SHP77 treated with DMSO at 0.1 percent for 48 hours (cell line): ENCODE results near the gene CSH2.
A peak's percentile ranks its signal among the peaks of the same experiment; 100 is the strongest.
"Not testable (repeated sequence)": the region's sequence is repeated elsewhere in the genome, so short reads cannot be mapped to it uniquely, and the experiment has no call there.

Experiments used
- DNase-seq: peaks from one replicate; lab custom pipeline; 2025; lab: John Stamatoyannopoulos, UW

The CSH2 gene

DNA sequence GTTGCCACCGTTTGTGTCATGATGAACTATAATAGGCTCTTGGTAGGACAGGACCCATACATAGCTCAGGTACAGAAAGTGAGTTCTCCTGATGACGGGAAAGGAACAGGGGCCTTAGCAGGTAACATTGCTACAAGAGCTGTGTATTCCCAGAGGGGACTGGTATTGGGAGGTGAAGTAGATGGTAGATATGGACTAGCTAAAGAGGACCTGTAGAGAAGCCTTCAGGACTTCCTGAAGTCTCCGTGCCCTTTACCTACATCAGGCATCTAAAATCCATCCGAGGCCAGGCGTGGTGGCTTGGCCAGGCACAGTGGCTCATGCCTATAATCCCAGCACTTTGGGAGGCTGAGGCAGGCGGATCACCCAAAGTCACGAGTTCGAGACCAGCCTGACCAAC lies 18.3 kb downstream of the CSH2 start:
- DNase-seq, result no peak

DNA sequence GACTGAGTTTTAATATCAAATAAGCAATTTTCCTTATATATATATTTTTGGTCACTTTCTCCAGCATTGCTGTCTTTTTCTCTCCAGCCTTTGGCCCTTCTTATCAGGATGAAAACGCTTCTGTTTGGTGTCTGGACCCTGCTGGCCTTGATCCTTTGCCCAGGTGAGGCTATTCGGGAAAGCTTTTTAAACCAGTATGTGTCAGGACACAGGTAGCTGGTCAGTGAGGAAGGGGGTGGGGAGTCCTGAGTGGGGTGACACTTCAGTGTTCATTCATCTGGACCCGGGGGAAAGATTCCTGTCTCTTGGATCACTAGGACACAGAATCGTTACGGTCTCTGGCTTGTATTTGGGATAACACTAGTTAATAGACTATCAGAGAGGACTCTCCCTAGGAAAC lies 18.8 kb downstream of the CSH2 start:
- no peak for DNase-seq

DNA sequence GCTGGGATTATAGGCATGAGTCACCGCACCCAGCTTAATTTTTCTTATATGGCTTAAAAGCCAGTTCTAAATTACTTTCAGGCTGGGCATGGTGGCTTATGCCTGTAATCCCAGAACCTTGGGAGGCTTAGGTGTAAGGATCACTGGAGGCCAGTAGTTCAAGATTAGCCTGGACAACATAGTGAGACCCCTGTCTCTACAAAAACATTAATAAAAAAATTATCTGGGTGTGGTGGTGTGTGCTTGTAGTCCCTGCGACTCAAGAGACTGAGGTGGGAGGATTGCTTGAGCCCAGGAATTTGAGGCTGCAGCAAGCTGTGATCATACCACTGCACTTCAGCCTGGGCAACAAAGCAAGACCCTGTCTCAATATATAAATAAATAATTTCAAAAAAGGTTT lies 20.2 kb downstream of the CSH2 start:
- DNase-seq, result no peak

DNA sequence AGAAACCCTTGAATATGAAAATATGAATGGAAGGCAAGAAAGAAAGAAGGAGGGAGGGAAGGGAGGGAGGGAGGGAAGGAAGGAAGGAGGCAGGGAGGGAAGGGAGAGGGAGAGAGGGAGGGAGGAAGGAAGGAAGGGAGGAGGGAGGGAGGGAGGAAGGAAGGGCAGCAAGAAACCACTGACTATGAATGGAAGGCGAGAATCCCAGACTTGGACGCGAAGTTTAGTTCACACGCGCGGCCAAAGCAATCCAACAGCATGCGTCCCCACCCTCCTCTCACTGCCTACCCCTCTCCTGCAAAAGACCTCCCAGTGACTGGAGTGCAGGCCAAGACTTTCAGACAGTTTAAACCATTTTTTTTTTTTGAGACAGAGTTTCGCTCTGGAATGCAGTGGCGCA lies 23.1 kb downstream of the CSH2 start:
- DNase-seq, result no peak

DNA sequence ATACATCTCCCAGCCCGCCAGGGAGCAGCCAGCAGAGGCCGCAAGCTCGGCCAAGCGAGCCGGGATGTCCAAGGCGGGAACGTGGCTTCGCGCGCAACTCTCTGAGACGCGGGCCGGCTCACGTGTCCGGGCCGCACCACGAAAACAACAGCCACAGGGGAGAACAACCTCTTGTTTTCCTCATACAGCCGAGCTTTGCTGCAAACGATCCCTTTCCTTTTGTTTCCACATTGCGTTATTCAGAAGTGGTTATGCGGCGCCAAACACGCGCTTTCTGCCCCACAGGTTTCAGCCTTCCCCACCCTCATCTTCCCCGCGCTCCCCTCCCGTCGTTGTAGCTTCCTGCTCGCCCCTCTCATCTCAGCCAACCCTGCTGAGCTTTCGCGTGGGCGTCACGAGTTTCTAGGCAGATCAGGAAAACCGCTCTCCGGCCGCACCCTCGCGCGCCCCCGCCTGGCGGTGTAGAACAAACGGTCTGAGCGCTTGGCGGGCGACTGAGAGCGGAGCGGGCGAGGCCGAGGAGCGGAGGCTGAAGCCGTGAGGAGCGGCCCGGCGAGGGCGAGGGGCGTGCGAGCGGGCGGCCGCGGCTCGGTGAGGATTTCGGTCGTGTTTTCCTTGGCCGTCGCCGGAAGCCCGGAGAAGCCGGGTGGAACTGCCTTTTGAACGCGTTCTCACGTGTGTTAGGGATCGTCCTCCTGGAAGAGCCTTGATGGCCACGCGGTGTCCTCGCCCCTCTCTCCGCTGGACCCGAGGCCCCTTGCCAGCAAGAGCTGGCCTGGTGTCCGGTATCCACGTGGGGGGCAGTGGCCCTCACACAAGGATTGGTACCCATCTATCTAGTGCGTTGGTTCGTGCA lies 24.4 kb downstream of the CSH2 start:
- DNase-seq, result no peak

GRCh38 chr17:63847525-63848249 lies 25.8 kb downstream of the CSH2 start:
- DNase-seq, result no peak

GRCh38 chr17:63845509-63845908 lies 28.0 kb downstream of the CSH2 start:
- no peak for DNase-seq

- no peak for DNase-seq
These were observed 29.4 kb downstream of the CSH2 start for GRCh38 chr17:63843910-63844677.

DNA sequence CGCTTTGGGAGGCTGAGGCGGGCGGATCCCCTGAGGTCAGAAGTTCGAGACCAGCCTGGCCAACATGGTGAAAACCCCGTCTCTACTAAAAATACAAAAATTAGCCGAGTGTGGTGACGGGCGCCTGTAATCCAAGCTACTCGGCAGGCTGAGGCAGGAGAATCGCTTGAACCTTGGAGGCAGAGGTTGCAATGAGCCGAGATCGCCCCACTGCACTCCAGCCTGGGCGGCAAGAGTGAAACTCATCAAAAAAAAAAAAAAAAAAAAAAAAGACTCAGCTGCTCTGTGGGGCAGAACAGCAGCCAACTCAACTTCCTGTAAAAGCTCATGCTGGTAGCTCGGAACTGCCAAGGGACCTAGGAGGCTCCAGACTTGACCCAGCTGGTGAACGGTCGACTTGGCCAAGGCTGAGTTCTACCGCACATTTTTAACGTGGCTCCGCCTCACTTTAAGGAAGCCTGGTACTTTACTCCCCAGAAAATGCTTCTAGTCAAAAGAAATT lies 30.0 kb downstream of the CSH2 start:
- not testable (repeated sequence) for DNase-seq

GRCh38 chr17:63842540-63843386 lies 30.7 kb downstream of the CSH2 start, which contains the start of gene SMARCD2:
TSS of gene SMARCD2 (minus strand) at chr17:63842685. CDS start at chr17:63842674, 11 bp downstream.
- DNase-seq, result peak; percentile 95

GRCh38 chr17:63842173-63842539 lies 31.3 kb downstream of the CSH2 start:
- no peak for DNase-seq

GRCh38 chr17:63841350-63842172 lies 31.9 kb downstream of the CSH2 start:
- no peak for DNase-seq

DNA sequence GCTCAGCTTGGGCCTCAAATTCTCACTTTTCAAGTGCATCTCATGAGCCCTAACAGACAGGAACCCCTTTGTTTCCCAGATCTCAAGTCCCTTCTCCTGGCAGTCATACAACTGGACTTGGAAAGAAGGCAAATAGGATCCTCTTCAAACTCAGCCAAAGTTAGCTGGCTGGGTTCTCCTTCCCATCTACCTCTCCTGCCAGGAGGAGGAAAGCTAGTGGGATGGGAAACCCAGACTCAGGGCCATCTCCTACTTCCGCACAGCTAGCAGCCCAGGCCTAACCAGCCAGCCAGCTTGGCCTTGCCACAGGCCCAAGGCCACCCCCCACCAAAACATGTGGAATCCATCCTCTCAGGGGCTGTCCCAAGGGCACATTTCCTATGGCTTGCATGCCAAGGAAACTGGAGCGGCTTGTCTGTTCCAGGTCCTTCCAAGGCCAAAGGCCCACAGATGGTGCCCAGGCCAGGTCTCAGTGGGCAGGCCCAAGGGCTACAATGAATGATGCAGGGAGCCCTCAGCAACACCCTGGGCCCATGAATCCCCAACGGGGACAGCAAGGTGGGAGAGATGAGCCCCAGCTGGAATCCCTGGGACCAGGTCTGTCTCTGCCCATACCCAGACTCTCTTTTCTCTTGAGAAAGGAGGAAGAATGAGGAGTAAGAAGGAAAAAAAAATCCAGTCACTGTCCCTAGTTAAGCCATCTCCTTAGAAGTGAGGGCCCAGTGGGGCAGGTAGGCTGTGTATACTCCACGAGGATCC lies 32.7 kb downstream of the CSH2 start:
- no peak for DNase-seq

- DNase-seq, result no peak
These were observed 34.8 kb downstream of the CSH2 start for GRCh38 chr17:63838631-63839171.

GRCh38 chr17:63837962-63838600 lies 35.4 kb downstream of the CSH2 start:
- no peak for DNase-seq

- no peak for DNase-seq
These were observed 36.0 kb downstream of the CSH2 start for GRCh38 chr17:63837480-63837879.

DNA sequence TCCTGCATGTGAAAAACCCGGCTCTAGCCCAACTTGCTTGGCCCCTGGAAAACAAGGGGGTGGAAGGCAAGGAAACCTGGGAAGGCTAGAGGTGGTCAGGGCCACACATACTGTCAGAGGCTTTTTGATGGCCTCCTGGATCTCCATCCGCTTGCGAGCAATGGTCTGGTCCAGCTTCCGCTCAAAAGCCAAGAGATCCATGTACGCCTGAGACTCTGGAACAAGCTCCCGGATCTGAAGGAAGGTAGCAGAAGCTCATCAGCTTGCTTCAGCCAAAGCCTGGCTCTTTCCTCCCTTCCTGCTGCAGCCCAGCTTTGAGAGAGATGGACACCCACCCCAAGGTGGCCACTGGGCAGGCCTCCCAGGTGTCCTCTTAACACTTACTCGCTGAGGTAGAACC lies 36.7 kb downstream of the CSH2 start:
- no peak for DNase-seq

GRCh38 chr17:63835167-63835720 lies 38.2 kb downstream of the CSH2 start:
- DNase-seq, result no peak
